ENCODE results near the gene JCAD.

- TF ChIP-seq CTCF (IDR thresholded peaks at IDR 0.05) (no peak), POLR2A (IDR thresholded peaks at IDR 0.05) (no peak), POLR2AphosphoS5 (IDR thresholded peaks at IDR 0.05) (no peak)
Observed at GRCh38 chr10:30088178-30088577, 28.8 kb upstream of the JCAD start.

Data from prostate gland (tissue), 2 donors.